CD4-positive, CD25-positive, alpha-beta regulatory T cell (primary cell): ENCODE data around the gene METAP1D. TPM values are rescaled to one million over a fixed set of nuclear protein-coding genes. Genes with fewer than 3 reads are reported as not detected.
A peak's percentile ranks its signal among the peaks of the same experiment; 100 is the strongest.
"Not testable (repeated sequence)": the region's sequence is repeated elsewhere in the genome, so short reads cannot be mapped to it uniquely, and the experiment has no call there.

Source experiments
- ATAC-seq, 2 donors: fragments of 150-1000 bp; cut with Tn5 transposase; one replicate each; pipeline ENCODE4 v1.10.0; 2021; ENCODE audit warnings: low read depth in 2 of 2, moderate number of reproducible peaks in 2 of 2, moderate library complexity in 1 of 2
- DNase-seq, 3 donors: peaks; one replicate each; pipeline versions ENCODE4 v3.0.0 to v3.0.0-alpha.2; 2012 to 2022; ENCODE audit warnings: mixed read lengths in 1 of 3
- H3K27ac ChIP-seq: one replicate; pipeline ENCODE4 v1.7.0; 2013; ENCODE audit warnings: mild to moderate bottlenecking, low read length; ENCODE audit not compliant: insufficient read depth, poor library complexity, severe bottlenecking
- H3K27me3 ChIP-seq: one replicate; pipeline ENCODE4 v1.7.0; 2013; ENCODE audit warnings: low read length; ENCODE audit not compliant: control insufficient read depth, insufficient read depth
- H3K36me3 ChIP-seq: one replicate; pipeline ENCODE4 v1.7.0; 2013; ENCODE audit warnings: mild to moderate bottlenecking, low read length, moderate library complexity; ENCODE audit not compliant: control insufficient read depth, insufficient read depth
- H3K4me1 ChIP-seq: 2 replicates; pipeline ENCODE4 v1.7.0; 2013; ENCODE audit warnings: mild to moderate bottlenecking, low read length; ENCODE audit not compliant: insufficient read depth, control insufficient read depth, poor library complexity, severe bottlenecking
- H3K4me3 ChIP-seq: one replicate; pipeline ENCODE4 v1.7.0; 2013; ENCODE audit warnings: low read depth, mild to moderate bottlenecking, low read length, moderate library complexity
- H3K9me3 ChIP-seq, 2 experiments: 1 replicate in 1 of 2; 2 replicates in 1 of 2; pipeline ENCODE4 v1.7.0; 2013; ENCODE audit warnings: low read length in 2 of 2, mild to moderate bottlenecking in 1 of 2, moderate library complexity in 1 of 2; ENCODE audit not compliant: control insufficient read depth in 2 of 2
- H3K27ac Mint-ChIP-seq, 3 donors: one replicate each; pipeline ENCODE4 v1.8.0; 2020 to 2022; ENCODE audit warnings: mild to moderate bottlenecking in 3 of 3, mixed read lengths in 3 of 3, moderate library complexity in 2 of 3
- H3K27me3 Mint-ChIP-seq: one replicate; pipeline ENCODE4 v1.8.0; 2022; ENCODE audit warnings: mild to moderate bottlenecking, mixed read lengths
- H3K36me3 Mint-ChIP-seq: one replicate; pipeline ENCODE4 v1.8.0; 2020; ENCODE audit warnings: mixed read lengths
- H3K4me1 Mint-ChIP-seq, 4 donors: one replicate each; pipeline ENCODE4 v1.8.0; 2020 to 2022; ENCODE audit warnings: mixed read lengths in 4 of 4, mild to moderate bottlenecking in 1 of 4
- H3K4me3 Mint-ChIP-seq, 4 donors: one replicate each; pipeline ENCODE4 v1.8.0; 2020 to 2022; ENCODE audit warnings: mild to moderate bottlenecking in 4 of 4, mixed read lengths in 4 of 4, moderate library complexity in 3 of 4
- H3K9me3 Mint-ChIP-seq, 7 donors: one replicate each; pipeline ENCODE4 v1.8.0; 2020 to 2022; ENCODE audit warnings: mixed read lengths in 7 of 7, mild to moderate bottlenecking in 3 of 7, moderate library complexity in 2 of 7
- polyA plus RNA-seq, 4 donors: library from polyadenylated mRNA; unstranded; fragments of 300-500 nt; fragmentation: Illumina TruSeq; gene quantifications; one replicate each; pipeline ENCODE4 v1.2.3, GENCODE V29; 2021
- total RNA-seq: library from RNA; stranded (reverse); gene quantifications from one replicate; pipeline ENCODE4 v1.2.3, GENCODE V29; 2022

The METAP1D gene
- total and polyA plus RNA-seq, 5 donors from 2014 or later, result 0.54 to 3.7 (median 2.3) TPM

DNA sequence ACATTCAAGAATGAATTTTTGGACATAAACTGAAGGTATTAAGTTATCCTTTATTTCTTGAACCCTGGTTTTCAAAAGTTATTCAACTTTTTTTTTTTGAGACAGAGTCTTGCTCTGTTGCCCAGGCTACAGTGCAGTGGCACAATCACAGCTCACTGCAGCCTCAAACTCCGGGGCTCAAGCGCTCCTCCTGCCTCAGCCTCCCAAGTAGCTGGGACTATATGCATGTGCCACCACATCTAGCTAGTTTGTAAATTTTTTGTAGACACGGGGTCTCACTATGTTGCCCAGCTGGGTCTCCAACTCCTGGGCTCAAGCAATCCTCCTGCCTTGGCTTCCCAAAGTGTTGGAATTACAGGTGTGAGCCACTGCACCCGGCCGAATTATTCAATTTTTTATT, 2.7 kb upstream of the METAP1D start:
- not testable (repeated sequence) for H3K4me3 Mint-ChIP-seq, H3K4me3 ChIP-seq

DNA sequence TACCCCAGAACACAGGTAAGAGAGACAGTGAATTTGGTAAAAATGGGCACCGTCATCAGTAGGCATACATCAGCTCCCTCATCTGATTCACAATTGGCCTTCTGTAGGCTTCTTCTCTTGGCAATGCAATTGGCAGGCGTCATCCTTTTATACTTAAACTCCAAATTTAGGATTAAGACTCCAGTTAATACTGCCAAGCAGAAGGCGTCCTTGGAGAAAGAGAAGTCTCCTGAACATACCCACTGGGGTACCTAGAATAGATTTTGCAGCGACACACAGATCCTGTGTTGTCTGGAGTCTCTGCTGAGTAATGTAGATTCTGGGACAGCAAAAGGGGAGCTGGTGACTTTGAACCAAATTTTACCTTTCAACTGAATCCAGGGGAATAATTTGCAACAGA, 592 bp upstream of the METAP1D start:
- peak overlapping the region; percentile 52 for H3K27ac ChIP-seq
- peak overlapping the region; percentile 81 for H3K4me3 ChIP-seq
- Mint-ChIP-seq H3K4me1 (peaks cover 6 to 23% (median 13%) of the 10 kb centered on the region in 4 donors), H3K4me3 (peak overlapping the region; percentile 81 to 96 (median 88)), H3K27ac (peak overlapping the region in 1 of 3 donors; percentile 95), H3K36me3 (no peaks in the 10 kb centered on the region), H3K9me3 (no peaks in the 10 kb centered on the region), H3K27me3 (peaks cover 38% of the 10 kb centered on the region)
- H3K9me3 ChIP-seq, result no peaks in the 10 kb centered on the region
- ATAC-seq (no peak), DNase-seq (no peak)
- peaks cover 12% of the 10 kb centered on the region for H3K4me1 ChIP-seq
- H3K36me3 ChIP-seq, result no peaks in the 10 kb centered on the region
- peaks cover 20% of the 10 kb centered on the region for H3K27me3 ChIP-seq

More for the DNA sequence above, 2.7 kb upstream of the METAP1D start:
- H3K27ac ChIP-seq, ATAC-seq, DNase-seq, H3K9me3 ChIP-seq, H3K9me3 Mint-ChIP-seq, H3K27ac Mint-ChIP-seq, H3K36me3 ChIP-seq, H3K36me3 Mint-ChIP-seq: not testable (repeated sequence)
- H3K4me1 Mint-ChIP-seq, result peaks cover 6 to 18% (median 11%) of the 10 kb centered on the region in 4 donors
- Histone ChIP-seq H3K4me1 (peaks cover 12% of the 10 kb centered on the region), H3K27me3 (peaks cover 20% of the 10 kb centered on the region)
- H3K27me3 Mint-ChIP-seq, result peaks cover 44% of the 10 kb centered on the region

DNA sequence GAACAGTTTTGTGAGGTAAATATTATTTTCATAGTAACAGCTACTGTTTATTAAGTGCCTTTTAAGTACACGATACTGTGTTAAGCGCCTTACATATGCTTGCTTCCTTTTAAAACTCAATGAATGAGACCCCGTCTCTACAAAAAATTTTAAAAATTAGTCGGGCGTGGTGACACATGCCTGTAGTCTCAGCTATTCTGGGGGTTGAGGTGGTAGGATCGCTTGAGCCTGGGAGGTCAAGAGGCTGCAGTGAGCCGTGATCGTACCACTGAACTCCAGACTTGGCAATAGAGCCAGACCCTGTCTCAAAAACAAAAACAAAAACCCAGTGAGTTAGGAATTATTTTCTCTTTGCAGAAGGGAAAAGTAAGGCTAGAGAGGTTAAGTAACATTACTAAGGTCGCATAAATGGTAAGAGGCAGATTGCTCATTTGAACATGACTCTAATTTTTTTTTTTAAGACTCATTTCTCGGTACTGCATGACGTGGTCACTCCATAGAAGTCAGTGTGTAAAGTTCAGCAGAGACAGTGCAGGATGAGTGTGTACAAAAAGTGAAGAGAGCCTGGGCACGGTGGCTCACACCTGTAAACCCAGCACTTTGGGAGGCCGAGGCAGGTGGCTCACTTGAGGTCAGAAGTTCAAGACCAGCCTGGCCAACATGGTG, 1.1 kb downstream of the METAP1D start:
- peaks cover 5% of the 10 kb centered on the region for H3K27me3 ChIP-seq
- H3K27ac ChIP-seq, result no peak overlapping the region
- H3K36me3 Mint-ChIP-seq, result no peaks in the 10 kb centered on the region
- H3K4me1 ChIP-seq, result peaks cover 12% of the 10 kb centered on the region
- no peaks in the 10 kb centered on the region for H3K36me3 ChIP-seq
- peak overlapping the region; percentile 95 for H3K4me3 ChIP-seq
- H3K27ac Mint-ChIP-seq, result peak overlapping the region; percentile 94 to 96 (median 95)
- no peaks in the 10 kb centered on the region for H3K9me3 Mint-ChIP-seq
- peaks cover 29% of the 10 kb centered on the region for H3K27me3 Mint-ChIP-seq
- DNase-seq, result peak in 1 of 3 donors; percentile 3
- ATAC-seq, result no peak
- no peaks in the 10 kb centered on the region for H3K9me3 ChIP-seq
- peak overlapping the region; percentile 91 to 97 (median 94) for H3K4me3 Mint-ChIP-seq
- peaks cover 6 to 23% (median 13%) of the 10 kb centered on the region in 4 donors for H3K4me1 Mint-ChIP-seq

DNA sequence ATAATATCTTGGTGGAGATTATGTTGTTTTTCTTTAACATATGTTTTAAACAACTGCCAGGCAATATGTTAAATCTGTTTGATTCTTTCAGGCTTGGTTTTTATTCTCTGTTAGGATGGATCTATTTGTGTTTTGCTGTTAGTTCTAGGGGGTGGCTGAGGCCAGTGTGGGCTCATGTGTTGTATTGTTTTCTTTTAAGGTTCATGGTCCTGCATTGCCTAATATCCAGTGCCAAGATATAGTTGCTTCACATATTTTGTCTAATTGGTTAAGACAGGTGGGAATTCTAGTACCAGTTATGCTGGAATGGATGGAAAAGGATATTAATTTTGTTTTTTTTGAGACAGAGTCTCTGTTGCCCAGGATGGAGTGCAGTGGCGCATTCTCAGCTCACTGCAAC, 7.6 kb downstream of the METAP1D start:
- peaks cover 10% of the 10 kb centered on the region for H3K4me1 ChIP-seq
- Mint-ChIP-seq H3K27me3 (no peaks in the 10 kb centered on the region), H3K27ac (no peak overlapping the region), H3K4me3 (no peak overlapping the region), H3K36me3 (peaks cover 15% of the 10 kb centered on the region), H3K9me3 (peaks cover 0 to 4% (median 0%) of the 10 kb centered on the region in 7 donors), H3K4me1 (peaks cover 15 to 23% (median 17%) of the 10 kb centered on the region in 4 donors)
- H3K27ac ChIP-seq, result no peak overlapping the region
- H3K36me3 ChIP-seq, result no peaks in the 10 kb centered on the region
- no peak for DNase-seq
- H3K9me3 ChIP-seq, result no peaks in the 10 kb centered on the region
- ATAC-seq, result no peak
- no peaks in the 10 kb centered on the region for H3K27me3 ChIP-seq
- H3K4me3 ChIP-seq, result no peak overlapping the region

DNA sequence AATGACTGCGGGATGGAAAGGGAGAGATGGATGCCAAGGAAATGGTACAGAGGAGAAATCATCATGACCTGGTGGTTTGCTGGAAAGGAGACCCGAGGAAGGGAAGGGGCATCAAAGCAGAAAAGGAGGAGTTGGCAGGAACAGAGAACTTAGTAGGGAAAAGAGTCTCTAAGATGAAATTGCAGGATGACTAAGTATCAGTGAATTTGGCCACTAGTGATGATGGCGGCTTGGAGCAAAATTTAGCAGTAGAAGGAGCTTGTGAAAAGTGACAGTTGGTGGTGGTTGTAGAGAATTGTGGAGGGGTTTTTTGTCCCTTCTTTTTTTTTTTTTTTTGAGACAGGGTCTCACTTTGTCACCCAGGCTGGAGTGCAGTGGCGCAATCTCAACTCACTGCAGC, 10.1 kb downstream of the METAP1D start:
- DNase-seq (no peak), ATAC-seq (no peak)
- Histone ChIP-seq H3K4me1 (peaks cover 10% of the 10 kb centered on the region), H3K9me3 (no peaks in the 10 kb centered on the region), H3K27me3 (no peaks in the 10 kb centered on the region), H3K27ac (no peak overlapping the region), H3K4me3 (no peak overlapping the region), H3K36me3 (no peaks in the 10 kb centered on the region)
- Mint-ChIP-seq H3K9me3 (peaks cover 0 to 4% (median 0%) of the 10 kb centered on the region in 7 donors), H3K4me1 (peaks cover 15 to 33% (median 24%) of the 10 kb centered on the region in 4 donors), H3K4me3 (no peak overlapping the region), H3K27ac (no peak overlapping the region), H3K27me3 (no peaks in the 10 kb centered on the region), H3K36me3 (peaks cover 15% of the 10 kb centered on the region)

DNA sequence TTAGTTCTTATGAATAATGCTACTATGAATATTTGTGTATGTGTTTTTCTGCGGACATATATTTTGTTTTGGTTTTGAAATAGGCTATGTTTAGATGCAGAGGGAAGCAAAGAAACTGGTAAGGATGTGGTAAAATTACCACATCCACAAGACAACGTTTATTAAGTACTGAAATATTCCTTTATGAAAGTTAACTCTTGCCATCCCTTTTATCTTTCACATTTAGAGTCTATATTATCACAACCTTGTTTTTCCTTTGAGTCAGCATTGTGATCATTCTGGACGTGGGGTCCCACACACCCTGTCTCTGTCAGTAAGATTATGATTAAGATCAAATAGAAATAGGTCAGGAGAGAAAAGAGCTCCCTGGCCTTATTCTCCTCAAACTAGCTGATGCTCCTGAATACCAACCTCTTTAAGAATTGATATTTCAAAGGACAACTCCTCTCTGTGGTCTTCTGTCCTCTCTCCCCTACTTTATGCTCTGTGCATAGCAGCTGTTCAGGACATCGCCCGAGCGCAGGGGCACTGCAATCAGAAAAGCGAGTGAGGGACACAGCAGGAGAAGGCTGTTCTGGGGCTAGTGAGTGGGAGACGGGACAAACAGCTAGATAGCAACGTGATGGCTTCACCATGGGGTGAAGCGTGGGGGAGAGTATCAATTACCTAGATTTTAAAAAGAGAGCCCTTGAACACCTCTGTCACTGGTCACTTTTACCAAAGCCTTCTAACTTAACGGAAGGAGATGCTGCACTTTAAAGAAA, 12.2 kb downstream of the METAP1D start:
- Mint-ChIP-seq H3K27ac (no peak overlapping the region), H3K27me3 (no peaks in the 10 kb centered on the region), H3K9me3 (peaks cover 0 to 4% (median 0%) of the 10 kb centered on the region in 7 donors), H3K4me3 (peak overlapping the region in 2 of 4 donors; percentile 3 to 9), H3K36me3 (peaks cover 19% of the 10 kb centered on the region), H3K4me1 (peaks cover 19 to 33% (median 24%) of the 10 kb centered on the region in 4 donors)
- Histone ChIP-seq H3K27ac (no peak overlapping the region), H3K36me3 (no peaks in the 10 kb centered on the region), H3K27me3 (no peaks in the 10 kb centered on the region), H3K4me1 (peaks cover 10% of the 10 kb centered on the region), H3K9me3 (no peaks in the 10 kb centered on the region), H3K4me3 (peak overlapping the region; percentile 15)
- ATAC-seq (peak in 1 of 2 donors; percentile 50), DNase-seq (peak in 2 of 3 donors; percentile 27 to 50)

DNA sequence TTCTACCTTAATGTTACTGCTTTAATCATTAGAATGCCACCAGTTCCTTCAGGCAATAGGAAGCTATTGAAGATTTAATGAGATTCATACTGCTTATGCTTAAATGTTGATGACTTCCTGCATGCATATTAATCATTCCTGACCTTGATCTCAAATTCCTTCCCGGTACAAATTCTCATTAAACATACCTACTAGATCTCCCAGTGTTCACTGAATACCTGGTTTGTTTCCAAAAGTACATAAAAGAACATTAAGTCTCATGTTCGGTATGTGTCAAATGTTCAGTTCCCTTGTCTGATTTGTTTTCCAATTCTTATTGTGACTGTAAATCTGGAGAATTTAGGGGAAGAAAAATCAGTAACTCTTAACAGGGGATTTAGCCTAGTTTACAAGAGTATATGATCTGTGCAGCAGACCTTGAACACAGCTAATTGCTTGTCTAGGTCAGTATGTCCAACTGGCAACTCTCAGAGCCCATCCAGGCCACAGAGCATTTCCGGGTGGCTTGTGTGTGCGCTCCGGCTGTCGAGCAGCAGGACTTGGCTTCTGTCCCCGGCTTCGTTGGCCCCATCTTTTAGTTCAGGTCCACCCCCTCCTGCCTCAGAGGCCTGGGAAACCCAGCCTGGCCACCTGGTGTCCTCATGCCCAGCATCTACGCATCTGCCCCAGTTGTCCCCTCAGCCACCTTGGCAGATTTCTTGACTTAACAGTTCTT, 13.1 kb downstream of the METAP1D start:
- Histone ChIP-seq H3K4me3 (no peak overlapping the region), H3K27ac (no peak overlapping the region), H3K36me3 (no peaks in the 10 kb centered on the region), H3K4me1 (peaks cover 10% of the 10 kb centered on the region), H3K9me3 (no peaks in the 10 kb centered on the region), H3K27me3 (no peaks in the 10 kb centered on the region)
- H3K4me1 Mint-ChIP-seq, result peaks cover 20 to 33% (median 24%) of the 10 kb centered on the region in 4 donors
- ATAC-seq (no peak), DNase-seq (no peak)
- H3K4me3 Mint-ChIP-seq, result no peak overlapping the region
- peaks cover 0 to 4% (median 0%) of the 10 kb centered on the region in 7 donors for H3K9me3 Mint-ChIP-seq
- H3K36me3 Mint-ChIP-seq, result peaks cover 19% of the 10 kb centered on the region
- no peaks in the 10 kb centered on the region for H3K27me3 Mint-ChIP-seq
- H3K27ac Mint-ChIP-seq, result no peak overlapping the region
